ENCODE results near the gene STAT5A. TPM values are rescaled to one million over a fixed set of nuclear protein-coding genes. Genes with fewer than 3 reads are reported as not detected.

The STAT5A gene
- total and polyA plus RNA-seq, 9 of the 15 experiments (the other 6 are each of a cell fraction or from before 2014, with no cell fraction given), result 79.9 to 415 (median 196) TPM

- TF ChIP-seq, protein P1, sequence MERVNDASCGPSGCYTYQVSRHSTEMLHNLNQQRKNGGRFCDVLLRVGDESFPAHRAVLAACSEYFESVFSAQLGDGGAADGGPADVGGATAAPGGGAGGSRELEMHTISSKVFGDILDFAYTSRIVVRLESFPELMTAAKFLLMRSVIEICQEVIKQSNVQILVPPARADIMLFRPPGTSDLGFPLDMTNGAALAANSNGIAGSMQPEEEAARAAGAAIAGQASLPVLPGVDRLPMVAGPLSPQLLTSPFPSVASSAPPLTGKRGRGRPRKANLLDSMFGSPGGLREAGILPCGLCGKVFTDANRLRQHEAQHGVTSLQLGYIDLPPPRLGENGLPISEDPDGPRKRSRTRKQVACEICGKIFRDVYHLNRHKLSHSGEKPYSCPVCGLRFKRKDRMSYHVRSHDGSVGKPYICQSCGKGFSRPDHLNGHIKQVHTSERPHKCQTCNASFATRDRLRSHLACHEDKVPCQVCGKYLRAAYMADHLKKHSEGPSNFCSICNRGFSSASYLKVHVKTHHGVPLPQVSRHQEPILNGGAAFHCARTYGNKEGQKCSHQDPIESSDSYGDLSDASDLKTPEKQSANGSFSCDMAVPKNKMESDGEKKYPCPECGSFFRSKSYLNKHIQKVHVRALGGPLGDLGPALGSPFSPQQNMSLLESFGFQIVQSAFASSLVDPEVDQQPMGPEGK (CRISPR knock-in tag; IDR thresholded peaks at IDR 0.05; ENCODE audit: borderline replicate concordance), result no peak
- 0 out of 2 replicates have a peak, but pooled peaks have one; percentile 60 for TF ChIP-seq ZEB2 (IDR thresholded peaks at IDR 0.05)
- TF ChIP-seq ZNF699 (CRISPR knock-in tag; IDR thresholded peaks at IDR 0.05; ENCODE audit: insufficient replicate concordance), result no peak
- no peak for TF ChIP-seq MTA1 (IDR thresholded peaks at IDR 0.05; ENCODE audit: borderline replicate concordance)
- no peak for TF ChIP-seq ELK1 (CRISPR knock-in tag; IDR thresholded peaks at IDR 0.05)
- TF ChIP-seq NCOA2 (IDR thresholded peaks at IDR 0.05; ENCODE audit: partially characterized antibody in 2 of 2), result no peak
- TF ChIP-seq, protein P2, sequence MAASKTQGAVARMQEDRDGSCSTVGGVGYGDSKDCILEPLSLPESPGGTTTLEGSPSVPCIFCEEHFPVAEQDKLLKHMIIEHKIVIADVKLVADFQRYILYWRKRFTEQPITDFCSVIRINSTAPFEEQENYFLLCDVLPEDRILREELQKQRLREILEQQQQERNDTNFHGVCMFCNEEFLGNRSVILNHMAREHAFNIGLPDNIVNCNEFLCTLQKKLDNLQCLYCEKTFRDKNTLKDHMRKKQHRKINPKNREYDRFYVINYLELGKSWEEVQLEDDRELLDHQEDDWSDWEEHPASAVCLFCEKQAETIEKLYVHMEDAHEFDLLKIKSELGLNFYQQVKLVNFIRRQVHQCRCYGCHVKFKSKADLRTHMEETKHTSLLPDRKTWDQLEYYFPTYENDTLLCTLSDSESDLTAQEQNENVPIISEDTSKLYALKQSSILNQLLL (CRISPR knock-in tag; IDR thresholded peaks at IDR 0.05; ENCODE audit: borderline replicate concordance), result no peak
- TF ChIP-seq ZNF764 (CRISPR knock-in tag; IDR thresholded peaks at IDR 0.05; ENCODE audit: low read depth), result no peak
- TF ChIP-seq ZNF696 (CRISPR knock-in tag; conservative IDR thresholded peaks at IDR 0.05), result no peak
- no peak for TF ChIP-seq CBFB (CRISPR knock-in tag; IDR thresholded peaks at IDR 0.05)
- no peak for TF ChIP-seq MCM7 (IDR thresholded peaks at IDR 0.05)
- peak in 1 of 2 experiments; percentile 36 for TF ChIP-seq AFF1 (IDR thresholded peaks at IDR 0.05; ENCODE audit: low read depth in 1 of 2, partially characterized antibody in 2 of 2)
- TF ChIP-seq ZFP91 (CRISPR knock-in tag; IDR thresholded peaks at IDR 0.05), result no peak
- 0 out of 2 replicates have a peak, but pooled peaks have one; percentile 71 for TF ChIP-seq LCOR (CRISPR knock-in tag; IDR thresholded peaks at IDR 0.05)
- TF ChIP-seq KLF10 (CRISPR knock-in tag; IDR thresholded peaks at IDR 0.05), result no peak
Measured at GRCh38 chr17:42322382-42323267, 34.3 kb downstream of the STAT5A start (continued).

All from K562 (cell line).